Measurements from ENCODE around the gene TBX1.

Gene TBX1

GRCh38 chr22:19720150-19720827 is 40.3 kb upstream of the TBX1 start:
- Histone ChIP-seq H3K4me3 (IDR thresholded peaks at IDR 0.05; ENCODE audit: insufficient read depth, low read depth, low read length) (no peak overlapping the region), H3K4me2 (no peak overlapping the region), H3K9ac (no peak overlapping the region), H3K27ac (no peak overlapping the region), H3K79me2 (ENCODE audit: insufficient read depth, low read depth) (no peaks in the 10 kb centered on the region), H3K4me1 (ENCODE audit: low read depth, poor library complexity, severe bottlenecking) (peaks cover 4% of the 10 kb centered on the region), H2AFZ (ENCODE audit: low read depth) (no peak overlapping the region), H4K20me1 (ENCODE audit: insufficient read depth) (no peaks in the 10 kb centered on the region), H3K36me3 (ENCODE audit: insufficient read depth) (no peaks in the 10 kb centered on the region), H3K27me3 (ENCODE audit: insufficient read depth, low read depth) (no peaks in the 10 kb centered on the region)
- TF ChIP-seq CTCF (conservative IDR thresholded peaks at IDR 0.05; ENCODE audit: low read depth, low read length): no peak

- no peaks in the 10 kb centered on the region for H3K36me3 ChIP-seq (ENCODE audit: insufficient read depth)
- TF ChIP-seq CTCF (conservative IDR thresholded peaks at IDR 0.05; ENCODE audit: low read depth, low read length): no peak
These were observed 39.6 kb upstream of the TBX1 start for GRCh38 chr22:19720999-19721329.

GRCh38 chr22:19721330-19722177 is 39.0 kb upstream of the TBX1 start:
- H3K36me3 ChIP-seq (ENCODE audit: insufficient read depth): no peaks in the 10 kb centered on the region
- H3K4me2 ChIP-seq: no peak overlapping the region
- TF ChIP-seq CTCF (conservative IDR thresholded peaks at IDR 0.05; ENCODE audit: low read depth, low read length): no peak
- H3K27ac ChIP-seq: no peak overlapping the region
- no peaks in the 10 kb centered on the region for H4K20me1 ChIP-seq (ENCODE audit: insufficient read depth)
- no peaks in the 10 kb centered on the region for H3K4me1 ChIP-seq (ENCODE audit: low read depth, poor library complexity, severe bottlenecking)
- H3K27me3 ChIP-seq (ENCODE audit: insufficient read depth, low read depth): no peaks in the 10 kb centered on the region
- H2AFZ ChIP-seq (ENCODE audit: low read depth): no peak overlapping the region
- H3K9ac ChIP-seq: no peak overlapping the region
- H3K79me2 ChIP-seq (ENCODE audit: insufficient read depth, low read depth): no peaks in the 10 kb centered on the region
- no peak overlapping the region for H3K4me3 ChIP-seq (IDR thresholded peaks at IDR 0.05; ENCODE audit: insufficient read depth, low read depth, low read length)

More at GRCh38 chr22:19720999-19721329, 39.6 kb upstream of the TBX1 start:
- Histone ChIP-seq H3K4me1 (ENCODE audit: low read depth, poor library complexity, severe bottlenecking) (no peaks in the 10 kb centered on the region), H3K27me3 (ENCODE audit: insufficient read depth, low read depth) (no peaks in the 10 kb centered on the region), H3K27ac (no peak overlapping the region), H3K79me2 (ENCODE audit: insufficient read depth, low read depth) (no peaks in the 10 kb centered on the region), H3K9ac (no peak overlapping the region), H4K20me1 (ENCODE audit: insufficient read depth) (no peaks in the 10 kb centered on the region), H3K4me3 (IDR thresholded peaks at IDR 0.05; ENCODE audit: insufficient read depth, low read depth, low read length) (no peak overlapping the region), H3K4me2 (no peak overlapping the region), H2AFZ (ENCODE audit: low read depth) (no peak overlapping the region)

GRCh38 chr22:19722178-19722981 is 38.2 kb upstream of the TBX1 start:
- H3K36me3 ChIP-seq (ENCODE audit: insufficient read depth): no peaks in the 10 kb centered on the region
- no peaks in the 10 kb centered on the region; the same call in 1 of the 2 replicates for H3K27me3 ChIP-seq (ENCODE audit: insufficient read depth, low read depth)
- no peak overlapping the region for H3K27ac ChIP-seq
- H3K4me1 ChIP-seq (ENCODE audit: low read depth, poor library complexity, severe bottlenecking): no peaks in the 10 kb centered on the region
- no peak for TF ChIP-seq CTCF (conservative IDR thresholded peaks at IDR 0.05; ENCODE audit: low read depth, low read length)
- no peak overlapping the region for H3K9ac ChIP-seq
- no peak overlapping the region for H3K4me2 ChIP-seq
- no peak overlapping the region for H2AFZ ChIP-seq (ENCODE audit: low read depth)
- H3K4me3 ChIP-seq (IDR thresholded peaks at IDR 0.05; ENCODE audit: insufficient read depth, low read depth, low read length): no peak overlapping the region
- no peaks in the 10 kb centered on the region for H3K79me2 ChIP-seq (ENCODE audit: insufficient read depth, low read depth)
- H4K20me1 ChIP-seq (ENCODE audit: insufficient read depth): no peaks in the 10 kb centered on the region
